GM10266 (cell line): ENCODE data around the gene HOXC6.

Experiments
- DNase-seq: peaks from one replicate; pipeline ENCODE4 v3.0.0; 2012; ENCODE audit errors: extremely low spot score
- CTCF ChIP-seq: IDR thresholded peaks from 2 replicates; pipeline ENCODE4 v1.5.1; 2012; ENCODE audit warnings: mild to moderate bottlenecking, low read depth; ENCODE audit not compliant: control insufficient read depth, insufficient read depth; ENCODE audit errors: missing control alignments

Gene HOXC6

GRCh38 chr12:54004841-54005530 lies 23.3 kb upstream of the HOXC6 start:
- DNase-seq, result no peak

DNA sequence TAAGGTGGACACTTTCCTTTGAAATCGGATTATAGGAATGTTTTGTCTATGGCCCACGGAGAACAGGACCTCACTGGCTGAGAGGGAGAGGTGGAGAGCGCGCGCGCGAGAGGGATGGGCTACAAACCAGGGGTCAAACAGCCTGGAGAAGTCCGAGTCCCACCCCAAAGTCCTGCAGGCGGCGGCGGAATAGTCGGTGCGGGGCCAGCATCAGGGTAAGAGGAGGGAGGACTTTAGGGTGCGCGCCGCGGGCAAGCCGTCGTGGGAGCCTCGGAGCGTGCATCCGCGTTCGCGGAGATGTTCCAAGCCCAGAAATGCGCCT lies 22.7 kb upstream of the HOXC6 start:
- TF ChIP-seq CTCF, result peak; percentile 14
- no peak for DNase-seq

More at GRCh38 chr12:54004841-54005530, 23.3 kb upstream of the HOXC6 start:
- no peak for TF ChIP-seq CTCF

DNA sequence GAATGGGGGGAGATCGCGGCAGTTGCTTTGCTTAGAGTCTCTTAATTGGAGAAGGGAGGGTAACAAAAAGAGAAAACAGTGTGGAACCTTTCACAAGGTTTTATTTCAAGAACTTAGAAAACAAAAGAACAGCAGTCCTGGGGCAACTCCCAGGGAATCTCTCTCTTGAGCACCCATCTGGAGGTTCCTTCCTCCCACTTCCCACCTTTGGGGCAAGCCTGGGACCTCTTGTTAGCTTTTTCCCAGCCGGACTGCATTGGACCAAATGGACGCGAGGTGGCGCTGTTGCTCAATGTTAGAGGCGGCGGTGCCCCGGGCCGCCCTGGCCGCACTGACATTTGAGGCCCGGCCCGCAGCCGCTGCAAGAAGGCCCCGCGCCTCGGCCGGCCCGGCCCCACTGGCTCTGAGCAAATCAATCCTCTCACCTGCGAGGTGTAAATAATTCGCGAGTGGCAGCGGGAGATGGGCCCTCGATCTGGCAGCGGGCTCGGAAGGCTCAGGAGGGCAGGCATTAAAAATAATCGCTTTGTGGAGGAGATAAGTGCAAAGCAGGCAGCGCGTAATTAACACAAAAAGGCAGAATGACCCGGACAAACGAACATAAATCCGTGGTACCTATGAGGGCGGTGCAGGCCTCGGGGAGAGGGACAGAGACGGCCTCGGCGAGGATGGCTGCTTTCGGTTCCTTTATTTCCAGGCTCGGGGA lies 22.2 kb upstream of the HOXC6 start:
- peak; percentile 90 for DNase-seq
- peak; percentile 95 for TF ChIP-seq CTCF

GRCh38 chr12:54006559-54007220 lies 21.6 kb upstream of the HOXC6 start:
- DNase-seq, result no peak

DNA sequence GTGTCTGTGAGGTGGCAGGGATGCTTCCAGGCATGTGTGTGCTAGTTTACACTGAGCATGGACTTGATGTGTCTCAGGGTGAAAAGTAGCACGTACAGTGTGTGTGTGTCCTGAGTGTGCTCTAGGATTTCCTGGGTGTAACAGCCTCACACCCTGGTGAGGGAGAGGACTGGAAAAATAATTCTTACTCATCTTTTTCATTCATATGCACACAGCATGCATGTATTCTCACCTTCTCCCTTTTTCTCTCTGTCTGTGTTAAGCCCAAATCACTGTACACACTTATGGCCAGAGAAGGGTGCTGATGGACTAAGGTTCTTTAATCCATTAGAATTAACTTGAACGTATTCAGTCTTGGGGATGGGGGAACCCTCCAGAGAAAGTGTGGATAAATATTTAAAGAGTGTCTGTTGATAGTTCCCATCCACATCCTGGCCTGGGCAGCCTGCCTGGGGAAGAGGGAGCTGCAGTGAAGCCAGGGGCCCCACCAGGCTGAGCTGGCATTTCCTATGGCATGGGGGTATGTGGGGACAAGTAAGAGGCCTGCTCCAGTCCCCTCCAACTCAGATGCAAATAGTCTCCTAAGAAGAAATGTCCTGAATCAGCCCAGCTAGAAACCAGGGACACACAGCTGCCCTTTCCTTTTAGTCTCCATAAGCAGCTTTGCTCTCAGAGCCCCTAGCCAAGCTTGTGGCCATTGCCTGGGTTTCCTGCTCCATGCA lies 20.5 kb upstream of the HOXC6 start:
- TF ChIP-seq CTCF, result no peak
- no peak for DNase-seq

More at GRCh38 chr12:54006559-54007220, 21.6 kb upstream of the HOXC6 start:
- TF ChIP-seq CTCF, result no peak

GRCh38 chr12:54008260-54008552 lies 20.0 kb upstream of the HOXC6 start:
- no peak for DNase-seq
- TF ChIP-seq CTCF, result no peak
